CD4-positive, alpha-beta memory T cell (primary cell): ENCODE data around the gene IQCM. TPM values are rescaled to one million over a fixed set of nuclear protein-coding genes. Genes with fewer than 3 reads are reported as not detected.

Experiments used
- CTCF ChIA-PET: fragments of 350-600 bp; sonication (Branson Sonifier 250); formaldehyde crosslinking; loops from one replicate; lab custom pipeline; 2021; ENCODE audit warnings: inconsistent platforms; ENCODE audit not compliant: partially characterized antibody; lab: Charles Lee
- POLR2A ChIA-PET: fragments of 350-600 bp; sonication (Branson Sonifier 250); formaldehyde crosslinking; loops from one replicate; lab custom pipeline; 2021; ENCODE audit not compliant: partially characterized antibody; lab: Charles Lee
- DNase-seq, 5 donors: peaks; one replicate each; pipeline versions ENCODE4 v3.0.0 to v3.0.0-alpha.2; 2020 to 2022; ENCODE audit warnings: mixed read lengths in 1 of 5
- H3K27ac ChIP-seq: one replicate; pipeline ENCODE4 v1.7.0; 2013; ENCODE audit warnings: low read depth, low read length
- H3K27me3 ChIP-seq: 2 replicates; pipeline ENCODE4 v1.7.0; 2013; ENCODE audit warnings: mild to moderate bottlenecking, low read length, moderate library complexity; ENCODE audit not compliant: insufficient read depth
- H3K36me3 ChIP-seq: 2 replicates; pipeline ENCODE4 v1.7.0; 2013; ENCODE audit warnings: mild to moderate bottlenecking, low read length, moderate library complexity; ENCODE audit not compliant: insufficient read depth
- H3K4me1 ChIP-seq: 2 replicates; pipeline ENCODE4 v1.7.0; 2013; ENCODE audit warnings: mild to moderate bottlenecking, low read length, moderate library complexity; ENCODE audit not compliant: insufficient read depth
- H3K4me3 ChIP-seq, 2 donors: one replicate each; pipeline ENCODE4 v1.7.0; 2013; ENCODE audit warnings: low read length in 2 of 2, mild to moderate bottlenecking in 1 of 2
- H3K9me3 ChIP-seq, 2 donors: one replicate each; pipeline ENCODE4 v1.7.0; 2013; ENCODE audit warnings: low read length in 2 of 2, control low read depth in 1 of 2; ENCODE audit not compliant: control insufficient read depth in 1 of 2
- H3K27ac Mint-ChIP-seq, 7 donors: one replicate each; pipeline ENCODE4 v1.8.0; 2020 to 2021; ENCODE audit warnings: mixed read lengths in 7 of 7, mild to moderate bottlenecking in 6 of 7, inconsistent platforms in 3 of 7, moderate library complexity in 3 of 7
- H3K27me3 Mint-ChIP-seq, 2 donors: one replicate each; pipeline ENCODE4 v1.8.0; 2020 to 2021; ENCODE audit warnings: mixed read lengths in 2 of 2
- H3K36me3 Mint-ChIP-seq, 2 donors: one replicate each; pipeline ENCODE4 v1.8.0; 2020 to 2021; ENCODE audit warnings: mixed read lengths in 2 of 2, inconsistent platforms in 1 of 2, mild to moderate bottlenecking in 1 of 2
- H3K4me1 Mint-ChIP-seq, 4 donors: one replicate each; pipeline ENCODE4 v1.8.0; 2020 to 2021; ENCODE audit warnings: mixed read lengths in 4 of 4, mild to moderate bottlenecking in 1 of 4
- H3K4me3 Mint-ChIP-seq, 8 donors: one replicate each; pipeline ENCODE4 v1.8.0; 2020 to 2021; ENCODE audit warnings: mixed read lengths in 8 of 8, mild to moderate bottlenecking in 7 of 8, moderate library complexity in 6 of 8, inconsistent platforms in 3 of 8
- H3K9me3 Mint-ChIP-seq, 8 donors: one replicate each; pipeline ENCODE4 v1.8.0; 2020 to 2021; ENCODE audit warnings: mixed read lengths in 8 of 8, mild to moderate bottlenecking in 5 of 8, inconsistent platforms in 3 of 8, moderate library complexity in 1 of 8
- intact Hi-C: fragments of 100-400 bp; cut with micrococcal nuclease; formaldehyde crosslinking; loops from one replicate; pipeline ENCODE4 v1.15.1; 2023
- polyA plus RNA-seq, 2 donors: library from polyadenylated mRNA; unstranded; fragments of 300-500 nt; fragmentation: Illumina TruSeq; gene quantifications; one replicate each; pipeline ENCODE4 v1.2.3, GENCODE V29; 2021
- total RNA-seq, 2 experiments: library from RNA; stranded (reverse); gene quantifications; one replicate each; pipeline ENCODE4 v1.2.3, GENCODE V29; 2021

The IQCM gene, protein sequence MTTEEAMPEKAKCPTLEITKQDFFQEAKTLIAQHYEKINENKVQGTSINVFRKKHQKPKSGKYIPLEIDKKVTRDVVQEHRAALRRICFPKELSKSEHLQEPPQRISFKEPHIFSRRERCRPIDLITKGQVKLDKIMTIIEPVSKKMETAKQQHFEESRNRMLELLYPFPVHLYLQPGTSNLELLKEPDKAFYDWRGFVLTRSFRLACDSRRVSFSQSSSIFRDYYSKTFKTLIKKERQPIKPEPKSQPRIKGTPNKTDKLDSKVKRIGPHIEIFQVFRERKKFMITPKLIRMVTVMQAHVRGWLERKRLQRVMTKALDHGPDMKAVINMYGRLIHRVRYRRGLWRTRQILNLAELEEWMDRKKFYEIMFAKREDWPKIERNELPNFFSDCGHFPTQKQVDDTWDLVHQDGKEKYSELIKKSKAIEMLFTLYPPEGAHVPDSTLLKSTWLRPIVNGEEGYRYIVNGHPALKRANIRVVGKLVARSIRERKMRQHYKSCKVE
- total RNA-seq (not detected), polyA plus RNA-seq (not detected)

DNA sequence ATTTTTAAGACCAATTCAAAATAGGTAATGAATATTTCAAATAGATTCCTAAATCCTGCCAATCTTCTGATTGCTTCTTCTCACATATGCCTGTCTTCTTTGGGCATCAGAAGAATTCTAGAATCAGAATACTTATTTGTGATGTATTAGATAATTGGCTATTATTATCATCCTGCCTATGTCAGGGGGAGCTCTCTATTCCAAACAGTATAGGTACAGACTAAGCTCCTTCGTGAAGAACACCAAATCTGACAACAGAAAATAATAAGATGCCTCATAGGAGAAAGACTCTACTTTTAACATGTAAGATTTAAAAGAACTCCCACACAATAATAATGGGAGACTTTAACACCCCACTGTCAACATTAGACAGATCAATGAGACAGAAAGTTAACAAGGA is at the start of gene IQCM:
Gene IQCM (minus strand): TSS at position 101 of the 400 bp plus-strand sequence. CDS start 73,152 bp downstream, outside the sequence.
- H3K9me3 ChIP-seq: no peaks in the 10 kb centered on the region
- no peak for DNase-seq
- H3K4me3 Mint-ChIP-seq: no peak within 1 kb of the TSS
- H3K27ac ChIP-seq: no peak within 1 kb of the TSS
- H3K36me3 ChIP-seq: no peaks in the 10 kb centered on the region
- intact Hi-C loops: no loop called here
- H3K27me3 Mint-ChIP-seq: no peaks in the 10 kb centered on the region
- H3K9me3 Mint-ChIP-seq: peaks cover 0 to 3% (median 0%) of the 10 kb centered on the region in 8 donors
- H3K4me3 ChIP-seq: no peak within 1 kb of the TSS
- H3K4me1 Mint-ChIP-seq: no peaks in the 10 kb centered on the region
- no peaks in the 10 kb centered on the region for H3K36me3 Mint-ChIP-seq
- POLR2A ChIA-PET: no interaction called here
- CTCF ChIA-PET: no interaction called here
- no peaks in the 10 kb centered on the region for H3K27me3 ChIP-seq
- no peaks in the 10 kb centered on the region for H3K4me1 ChIP-seq
- no peak within 1 kb of the TSS for H3K27ac Mint-ChIP-seq

DNA sequence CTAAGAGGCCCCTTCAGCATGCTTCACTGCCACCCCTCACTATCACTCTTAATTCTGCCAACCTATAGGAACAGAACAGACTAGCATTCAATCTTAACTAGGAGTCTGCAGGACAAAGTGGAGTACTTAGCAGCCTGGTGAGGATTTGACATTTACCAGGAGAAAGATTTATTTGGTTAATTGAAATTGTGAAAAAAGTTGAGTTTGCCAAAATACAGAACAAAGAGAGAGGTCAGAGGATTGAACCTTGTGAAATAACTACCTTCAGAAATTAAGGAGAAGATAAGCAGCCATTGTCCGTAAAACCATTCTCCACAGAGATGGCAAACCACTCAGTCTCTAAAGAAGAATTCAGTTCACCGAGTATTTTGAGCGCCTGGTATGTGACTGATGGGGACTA is 41.8 kb upstream of the IQCM start:
- ChIA-PET CTCF (no interaction called here), POLR2A (no interaction called here)
- H3K9me3 Mint-ChIP-seq: peaks cover 0 to 4% (median 0%) of the 10 kb centered on the region in 8 donors
- Histone ChIP-seq H3K27ac (no peak overlapping the region), H3K4me1 (no peaks in the 10 kb centered on the region), H3K36me3 (no peaks in the 10 kb centered on the region), H3K4me3 (no peak overlapping the region), H3K27me3 (no peaks in the 10 kb centered on the region), H3K9me3 (no peaks in the 10 kb centered on the region)
- H3K27me3 Mint-ChIP-seq: no peaks in the 10 kb centered on the region
- H3K36me3 Mint-ChIP-seq: no peaks in the 10 kb centered on the region
- DNase-seq: no peak
- no peaks in the 10 kb centered on the region for H3K4me1 Mint-ChIP-seq
- intact Hi-C loops: no loop called here
- H3K27ac Mint-ChIP-seq: no peak overlapping the region
- no peak overlapping the region for H3K4me3 Mint-ChIP-seq

DNA sequence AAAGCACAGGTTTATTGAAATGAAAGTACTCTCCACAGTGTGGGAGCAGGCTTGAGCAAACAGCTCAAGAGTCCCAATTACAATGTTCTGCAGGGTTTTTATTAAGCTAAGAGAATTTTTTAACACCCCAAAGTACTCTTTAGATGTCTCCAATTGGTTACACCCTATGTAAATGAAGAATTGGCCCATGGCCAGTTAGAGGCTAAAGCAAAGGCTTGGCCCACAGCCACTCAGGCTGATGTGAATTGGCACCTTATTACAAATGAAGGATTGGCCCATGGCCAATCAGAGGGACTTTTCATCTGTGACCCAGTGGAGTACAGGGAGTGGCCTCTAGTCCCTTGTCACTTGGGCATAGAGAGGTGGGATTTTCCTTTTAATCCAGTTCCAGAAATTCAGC is 30.1 kb upstream of the IQCM start:
- no peaks in the 10 kb centered on the region for H3K4me1 Mint-ChIP-seq
- Histone ChIP-seq H3K36me3 (no peaks in the 10 kb centered on the region), H3K9me3 (no peaks in the 10 kb centered on the region), H3K27me3 (no peaks in the 10 kb centered on the region), H3K4me3 (no peak overlapping the region), H3K27ac (no peak overlapping the region), H3K4me1 (no peaks in the 10 kb centered on the region)
- intact Hi-C loops: no loop called here
- ChIA-PET POLR2A (no interaction called here), CTCF (no interaction called here)
- H3K27me3 Mint-ChIP-seq: peaks cover 0 to 1% of the 10 kb centered on the region in 2 donors
- H3K36me3 Mint-ChIP-seq: no peaks in the 10 kb centered on the region
- no peak overlapping the region for H3K4me3 Mint-ChIP-seq
- peaks cover 0 to 6% (median 3%) of the 10 kb centered on the region in 8 donors for H3K9me3 Mint-ChIP-seq
- no peak overlapping the region for H3K27ac Mint-ChIP-seq
- no peak for DNase-seq

DNA sequence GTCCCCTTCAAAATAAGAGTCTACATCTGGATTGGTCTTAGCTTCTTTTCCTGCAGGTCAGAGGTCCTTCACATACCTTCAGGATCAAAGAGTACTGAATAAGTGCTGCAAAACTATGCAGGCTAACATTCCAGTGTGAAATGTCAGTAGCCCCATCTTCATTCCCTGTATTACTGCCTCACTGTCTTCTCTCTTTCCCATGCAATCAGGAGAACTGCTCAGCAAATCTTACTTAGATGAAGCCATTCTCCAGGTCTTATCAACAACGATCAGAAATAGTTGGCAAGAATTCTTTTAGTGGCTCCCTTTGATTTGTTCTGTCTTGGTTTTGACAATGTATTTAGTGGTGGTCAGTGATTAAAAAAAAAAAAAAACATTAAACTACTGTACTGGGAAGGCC is 26.0 kb upstream of the IQCM start:
- H3K4me1 Mint-ChIP-seq: no peaks in the 10 kb centered on the region
- H3K9me3 Mint-ChIP-seq: peaks cover 0 to 4% (median 1%) of the 10 kb centered on the region in 8 donors
- Histone ChIP-seq H3K4me3 (no peak overlapping the region), H3K27me3 (no peaks in the 10 kb centered on the region), H3K36me3 (no peaks in the 10 kb centered on the region), H3K27ac (no peak overlapping the region), H3K9me3 (no peaks in the 10 kb centered on the region), H3K4me1 (no peaks in the 10 kb centered on the region)
- intact Hi-C loops: no loop called here
- no peak overlapping the region for H3K4me3 Mint-ChIP-seq
- DNase-seq: no peak
- no peak overlapping the region for H3K27ac Mint-ChIP-seq
- H3K36me3 Mint-ChIP-seq: no peaks in the 10 kb centered on the region
- H3K27me3 Mint-ChIP-seq: peaks cover 0 to 1% of the 10 kb centered on the region in 2 donors
- POLR2A ChIA-PET: no interaction called here
- CTCF ChIA-PET: no interaction called here

DNA sequence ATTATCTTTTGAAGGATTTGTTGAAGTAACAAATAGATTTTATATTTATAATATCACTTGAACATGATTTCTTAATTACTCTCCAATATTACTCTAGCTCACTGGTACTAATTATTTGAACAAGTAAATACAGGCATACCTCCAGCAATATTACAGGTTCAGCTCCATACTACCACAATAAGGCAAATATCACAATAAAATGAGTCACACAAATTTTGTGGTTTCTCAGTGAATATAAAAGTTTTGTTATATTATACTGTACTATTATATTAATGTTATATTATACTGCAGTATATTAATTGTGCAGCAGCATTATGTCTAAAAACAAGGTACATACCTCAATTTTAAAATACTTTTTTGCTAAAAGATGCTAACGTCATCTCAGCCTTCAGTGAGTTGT is 22.4 kb upstream of the IQCM start:
- ChIA-PET POLR2A (no interaction called here), CTCF (no interaction called here)
- H3K36me3 ChIP-seq: no peaks in the 10 kb centered on the region
- Mint-ChIP-seq H3K27me3 (peaks cover 0 to 3% of the 10 kb centered on the region in 2 donors), H3K4me3 (no peak overlapping the region), H3K9me3 (peaks cover 0 to 2% (median 0%) of the 10 kb centered on the region in 8 donors), H3K4me1 (no peaks in the 10 kb centered on the region), H3K27ac (no peak overlapping the region), H3K36me3 (no peaks in the 10 kb centered on the region)
- no peak overlapping the region for H3K27ac ChIP-seq
- no peaks in the 10 kb centered on the region for H3K27me3 ChIP-seq
- intact Hi-C loops: no loop called here
- no peak overlapping the region for H3K4me3 ChIP-seq
- DNase-seq: no peak
- no peaks in the 10 kb centered on the region for H3K4me1 ChIP-seq
- H3K9me3 ChIP-seq: no peaks in the 10 kb centered on the region

DNA sequence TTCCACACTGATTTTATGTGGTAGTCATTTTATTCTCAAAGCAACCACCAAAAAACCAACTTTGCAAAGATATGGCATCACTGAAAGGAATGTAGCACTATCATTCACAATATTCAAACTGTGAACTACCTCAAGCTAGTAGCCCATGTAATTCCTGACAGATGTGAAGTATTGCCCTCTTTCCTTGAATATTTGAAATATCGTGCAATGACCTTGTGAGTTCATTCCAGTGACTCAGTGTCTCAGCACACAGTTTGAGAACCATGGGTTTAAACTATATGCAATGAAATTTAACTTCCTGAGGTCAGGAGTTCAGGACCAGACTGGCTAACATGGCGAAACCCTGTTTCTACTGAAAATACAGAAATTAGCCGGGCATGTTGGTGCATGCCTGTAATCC is 20.9 kb upstream of the IQCM start:
- Mint-ChIP-seq H3K27me3 (peaks cover 0 to 1% of the 10 kb centered on the region in 2 donors), H3K4me1 (no peaks in the 10 kb centered on the region), H3K9me3 (peaks cover 0 to 4% (median 0%) of the 10 kb centered on the region in 8 donors), H3K36me3 (no peaks in the 10 kb centered on the region), H3K27ac (no peak overlapping the region), H3K4me3 (no peak overlapping the region)
- Histone ChIP-seq H3K36me3 (no peaks in the 10 kb centered on the region), H3K27me3 (no peaks in the 10 kb centered on the region), H3K27ac (no peak overlapping the region), H3K9me3 (no peaks in the 10 kb centered on the region), H3K4me1 (no peaks in the 10 kb centered on the region), H3K4me3 (no peak overlapping the region)
- ChIA-PET CTCF (no interaction called here), POLR2A (no interaction called here)
- intact Hi-C loops: no loop called here
- no peak for DNase-seq

DNA sequence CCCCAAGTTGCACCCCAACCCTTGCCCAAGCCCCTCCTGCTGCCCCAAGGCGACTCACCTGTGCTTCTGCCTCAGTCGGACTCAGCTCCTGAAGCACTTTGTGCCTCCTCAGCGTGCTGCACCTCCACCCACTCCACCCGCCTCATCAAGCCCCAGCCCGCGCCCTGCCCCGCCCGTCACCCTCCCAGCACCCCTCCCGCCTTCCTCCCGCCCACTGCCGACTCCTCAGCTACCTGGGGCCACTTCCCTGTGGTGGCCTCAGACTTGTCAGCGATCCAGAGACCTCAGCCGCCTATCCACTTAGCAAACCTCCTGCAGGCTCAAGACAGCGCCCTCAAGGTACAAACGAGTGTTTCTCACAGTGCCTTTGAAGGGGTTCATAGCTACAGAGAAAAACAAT is 19.6 kb upstream of the IQCM start:
- H3K9me3 Mint-ChIP-seq: peaks cover 0 to 4% (median 0%) of the 10 kb centered on the region in 8 donors
- Histone ChIP-seq H3K9me3 (no peaks in the 10 kb centered on the region), H3K4me3 (no peak overlapping the region), H3K4me1 (no peaks in the 10 kb centered on the region), H3K36me3 (no peaks in the 10 kb centered on the region), H3K27me3 (no peaks in the 10 kb centered on the region), H3K27ac (no peak overlapping the region)
- ChIA-PET CTCF (no interaction called here), POLR2A (no interaction called here)
- peak overlapping the region in 1 of 7 donors; percentile 50 for H3K27ac Mint-ChIP-seq
- no peaks in the 10 kb centered on the region for H3K4me1 Mint-ChIP-seq
- peaks cover 0 to 1% of the 10 kb centered on the region in 2 donors for H3K27me3 Mint-ChIP-seq
- peak in 1 of 5 donors; percentile 33 for DNase-seq
- intact Hi-C loops: no loop called here
- no peak overlapping the region for H3K4me3 Mint-ChIP-seq
- no peaks in the 10 kb centered on the region for H3K36me3 Mint-ChIP-seq
